Measurements from ENCODE around the gene NCOR2. TPM values are rescaled to one million over a fixed set of nuclear protein-coding genes. Genes with fewer than 3 reads are reported as not detected.

The NCOR2 gene
- total and polyA plus RNA-seq, 12 donors, result 46.9 to 200 (median 132) TPM

GRCh38 chr12:124557518-124558223, 9.7 kb downstream of the NCOR2 start:
- Histone ChIP-seq H3K27ac (peak overlapping the region in 8 of 10 donors; percentile 1 to 67 (median 45)), H3K4me1 (peaks cover 31 to 96% (median 77%) of the 10 kb centered on the region in 9 donors), H3K36me3 (peaks cover 0 to 14% (median 0%) of the 10 kb centered on the region in 9 donors), H3K27me3 (no peaks in the 10 kb centered on the region), H3K9me3 (peaks cover 0 to 6% (median 0%) of the 10 kb centered on the region in 11 donors), H3K4me3 (no peak overlapping the region)
- ATAC-seq (peak in 4 of 8 donors; percentile 9 to 25 (median 17)), DNase-seq (no peak)
- 47 to 59% methylated on average over 15 of the region's 15 CpGs for WGBS, 2 donors
- no peak for TF ChIP-seq CTCF (IDR thresholded peaks at IDR 0.05)
- intact Hi-C loops (cut with DNase I), result loop anchor here in 2 of 10 donors (5.0 kb wide), 1 partner anchor 35 kb away; no protein-coding TSS in a partner anchor

GRCh38 chr12:124556896-124557501, 10.4 kb downstream of the NCOR2 start:
- WGBS, 2 donors, result 69 to 70% methylated on average over 22 of the region's 22 CpGs
- intact Hi-C loops (cut with DNase I), result loop anchor here in 2 of 10 donors (5.0 kb wide), 1 partner anchor 35 kb away; no protein-coding TSS in a partner anchor
- H3K27ac ChIP-seq, result peak overlapping the region in 7 of 10 donors; percentile 28 to 67 (median 46)
- DNase-seq, result peak in 1 of 2 donors; percentile 44
- peak in 2 of 9 donors; percentile 12 to 20 for TF ChIP-seq CTCF (IDR thresholded peaks at IDR 0.05)
- H3K9me3 ChIP-seq, result peaks cover 0 to 6% (median 0%) of the 10 kb centered on the region in 11 donors
- H3K36me3 ChIP-seq, result peaks cover 0 to 14% (median 0%) of the 10 kb centered on the region in 9 donors
- peak in 5 of 8 donors; percentile 20 to 27 (median 24) for ATAC-seq
- no peaks in the 10 kb centered on the region for H3K27me3 ChIP-seq
- peaks cover 31 to 96% (median 75%) of the 10 kb centered on the region in 9 donors for H3K4me1 ChIP-seq
- H3K4me3 ChIP-seq, result no peak overlapping the region

GRCh38 chr12:124556074-124556466, 11.3 kb downstream of the NCOR2 start:
- Histone ChIP-seq H3K27ac (no peak overlapping the region), H3K9me3 (peaks cover 0 to 6% (median 0%) of the 10 kb centered on the region in 11 donors), H3K4me1 (peaks cover 39 to 96% (median 75%) of the 10 kb centered on the region in 9 donors), H3K4me3 (no peak overlapping the region), H3K27me3 (no peaks in the 10 kb centered on the region), H3K36me3 (peaks cover 0 to 14% (median 0%) of the 10 kb centered on the region in 9 donors)
- no peak for TF ChIP-seq CTCF (IDR thresholded peaks at IDR 0.05)
- ATAC-seq (no peak), DNase-seq (no peak)
- 82 to 86% methylated on average over 9 of the region's 9 CpGs for WGBS, 2 donors
- intact Hi-C loops (cut with DNase I), result loop anchor here in 2 of 10 donors (5.0 kb wide), 1 partner anchor 34 kb away; no protein-coding TSS in a partner anchor

Measured in heart right ventricle (tissue), 16 donors.